Epithelial cell of proximal tubule (primary cell): Measurements from ENCODE around the gene FITM1. TPM values are rescaled to one million over a fixed set of nuclear protein-coding genes. Genes with fewer than 3 reads are reported as not detected.

Experiments
- DNase-seq: peaks from one replicate; pipeline ENCODE4 v3.0.0-alpha.2; 2011; ENCODE audit warnings: low read depth
- H3K4me3 ChIP-seq: 2 replicates; pipeline ENCODE4 v1.5.1; 2011; ENCODE audit warnings: low read depth, mild to moderate bottlenecking, low read length
- total RNA-seq: library from RNA; depleted of rRNA; stranded (reverse); fragments of >200 nt; gene quantifications from 2 replicates; pipeline ENCODE4 v1.2.3, GENCODE V29; 2015
- TF ChIP-seq, protein P1 (sequence below): conservative IDR thresholded peaks from 2 replicates; pipeline ENCODE4 v1.5.1; 2012; ENCODE audit warnings: low read depth, mild to moderate bottlenecking, low read length

Gene FITM1
- total RNA-seq, 1 donor from 2014 or later = not detected

DNA sequence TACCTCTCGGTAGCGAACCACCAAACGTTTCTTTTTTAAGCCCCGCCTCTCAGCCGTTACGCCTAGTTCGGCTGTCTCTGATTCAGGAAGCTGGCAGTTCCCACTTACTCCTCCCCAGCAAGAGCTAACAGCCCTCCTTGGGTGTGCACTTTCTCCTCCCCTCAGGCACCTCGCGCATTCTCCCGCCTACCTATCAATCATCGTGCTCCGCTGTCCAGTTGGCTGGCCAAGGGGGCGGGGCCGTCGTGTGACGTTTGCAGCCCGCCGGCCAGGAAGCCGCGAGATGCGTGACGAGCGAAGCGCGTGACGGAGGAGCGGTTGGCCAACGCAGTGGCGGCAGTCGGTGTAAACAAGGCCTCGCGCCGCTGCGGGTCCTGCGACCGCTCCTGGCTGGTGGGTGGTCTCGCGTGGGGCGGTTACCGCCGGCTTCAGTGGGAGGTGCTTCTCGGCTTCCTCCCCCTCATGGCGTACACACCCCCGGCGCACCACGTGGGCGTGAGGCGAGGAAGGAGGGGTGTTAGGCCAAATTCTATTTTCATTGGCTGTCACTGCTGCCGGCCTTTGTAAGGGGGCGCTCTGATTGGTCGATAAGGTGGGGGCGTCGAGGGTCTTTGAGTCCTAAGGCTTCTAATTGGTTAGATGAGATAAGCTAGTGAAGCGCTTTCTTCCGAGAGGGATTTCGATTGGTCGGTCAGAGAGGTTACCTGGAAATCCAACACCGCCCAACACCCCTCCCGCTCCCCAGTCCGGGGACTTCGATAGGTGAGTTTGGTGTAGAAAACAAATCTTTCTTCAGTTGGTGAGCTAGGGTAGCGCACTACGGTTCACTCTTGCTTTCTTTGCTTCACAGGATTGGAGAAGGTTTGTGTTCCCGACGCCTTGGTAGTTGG is 15.7 kb upstream of the FITM1 start, which contains the start of the genes DCAF11 and NRL:
TSS of gene DCAF11 (plus strand) at position 246 of the 890 bp plus-strand sequence. CDS start 818 bp downstream, outside the sequence.
TSS of gene NRL (minus strand) at position 418 of the 890 bp plus-strand sequence. CDS start 32,101 bp downstream, outside the sequence.
- TF ChIP-seq, protein P1, sequence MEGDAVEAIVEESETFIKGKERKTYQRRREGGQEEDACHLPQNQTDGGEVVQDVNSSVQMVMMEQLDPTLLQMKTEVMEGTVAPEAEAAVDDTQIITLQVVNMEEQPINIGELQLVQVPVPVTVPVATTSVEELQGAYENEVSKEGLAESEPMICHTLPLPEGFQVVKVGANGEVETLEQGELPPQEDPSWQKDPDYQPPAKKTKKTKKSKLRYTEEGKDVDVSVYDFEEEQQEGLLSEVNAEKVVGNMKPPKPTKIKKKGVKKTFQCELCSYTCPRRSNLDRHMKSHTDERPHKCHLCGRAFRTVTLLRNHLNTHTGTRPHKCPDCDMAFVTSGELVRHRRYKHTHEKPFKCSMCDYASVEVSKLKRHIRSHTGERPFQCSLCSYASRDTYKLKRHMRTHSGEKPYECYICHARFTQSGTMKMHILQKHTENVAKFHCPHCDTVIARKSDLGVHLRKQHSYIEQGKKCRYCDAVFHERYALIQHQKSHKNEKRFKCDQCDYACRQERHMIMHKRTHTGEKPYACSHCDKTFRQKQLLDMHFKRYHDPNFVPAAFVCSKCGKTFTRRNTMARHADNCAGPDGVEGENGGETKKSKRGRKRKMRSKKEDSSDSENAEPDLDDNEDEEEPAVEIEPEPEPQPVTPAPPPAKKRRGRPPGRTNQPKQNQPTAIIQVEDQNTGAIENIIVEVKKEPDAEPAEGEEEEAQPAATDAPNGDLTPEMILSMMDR = no peak
- DNase-seq = peak; percentile 99
- peak within 1 kb of the TSS; percentile 68 for H3K4me3 ChIP-seq

DNA sequence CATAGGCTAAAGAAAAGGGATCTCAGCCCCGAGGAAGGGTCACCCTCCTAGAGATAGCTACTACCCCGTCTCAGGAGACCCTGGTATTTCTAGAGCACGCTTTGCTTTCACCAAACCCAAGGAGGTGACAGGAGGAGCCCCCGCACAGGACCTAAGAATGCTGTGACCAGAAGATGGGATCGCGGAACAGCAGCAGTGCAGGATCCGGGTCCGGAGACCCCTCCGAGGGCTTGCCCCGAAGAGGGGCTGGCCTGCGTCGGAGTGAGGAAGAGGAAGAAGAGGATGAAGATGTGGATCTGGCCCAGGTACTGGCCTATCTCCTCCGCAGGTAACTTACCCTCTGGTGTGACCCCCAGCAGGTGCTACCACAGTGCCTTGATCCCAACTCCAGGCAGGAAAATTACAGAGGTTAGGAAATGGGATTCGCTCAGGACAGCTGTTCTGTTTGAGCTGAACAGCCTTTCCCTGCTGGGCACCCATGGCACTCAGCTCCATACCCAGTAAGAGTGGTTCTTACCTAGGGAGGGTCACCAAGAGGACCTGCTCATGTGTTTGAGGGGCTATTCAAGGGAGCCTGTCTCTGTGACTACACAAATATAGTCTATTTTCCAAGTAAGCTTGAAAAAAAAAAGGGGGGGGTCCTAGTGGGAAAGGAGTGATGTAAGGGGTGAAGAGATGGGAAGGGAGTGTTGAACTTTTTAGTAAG is 14.9 kb upstream of the FITM1 start:
- no peak for DNase-seq
- peak overlapping the region; percentile 68 for H3K4me3 ChIP-seq
- TF ChIP-seq, protein P1 = no peak

DNA sequence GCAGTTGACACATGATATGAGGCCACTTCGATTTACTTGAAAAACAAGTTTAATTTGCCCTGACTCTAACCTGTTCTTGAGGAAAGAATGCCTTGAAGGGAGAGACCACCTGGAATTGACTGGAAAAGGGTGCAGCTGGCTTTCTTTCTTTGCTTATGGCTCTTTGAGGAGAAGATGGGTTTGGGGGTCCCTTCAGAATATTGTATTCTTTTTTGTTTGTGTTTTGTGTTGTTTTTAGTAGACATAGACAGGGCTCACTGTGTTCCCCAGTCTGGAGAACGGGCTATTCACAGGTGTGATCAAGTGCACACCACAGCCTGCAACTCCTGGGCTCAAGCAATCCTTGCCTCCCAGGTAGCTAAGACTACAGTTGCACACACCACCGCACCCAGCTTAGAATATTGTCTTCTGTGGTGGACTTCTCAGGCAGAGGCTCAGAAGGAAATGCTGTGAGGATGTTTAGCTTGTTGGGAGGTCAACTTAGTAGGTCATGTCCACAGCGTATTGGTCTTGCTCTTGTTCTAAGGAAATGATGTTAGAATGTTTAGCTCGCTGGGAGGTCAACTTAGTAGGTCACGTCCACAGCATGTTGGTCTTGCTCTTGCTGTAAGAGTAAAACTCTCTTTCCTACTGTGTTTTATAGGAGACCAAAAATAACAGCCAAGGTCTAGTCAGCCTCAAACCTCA is 14.2 kb upstream of the FITM1 start:
- DNase-seq = no peak
- peak overlapping the region; percentile 68 for H3K4me3 ChIP-seq
- TF ChIP-seq, protein P1 = no peak

DNA sequence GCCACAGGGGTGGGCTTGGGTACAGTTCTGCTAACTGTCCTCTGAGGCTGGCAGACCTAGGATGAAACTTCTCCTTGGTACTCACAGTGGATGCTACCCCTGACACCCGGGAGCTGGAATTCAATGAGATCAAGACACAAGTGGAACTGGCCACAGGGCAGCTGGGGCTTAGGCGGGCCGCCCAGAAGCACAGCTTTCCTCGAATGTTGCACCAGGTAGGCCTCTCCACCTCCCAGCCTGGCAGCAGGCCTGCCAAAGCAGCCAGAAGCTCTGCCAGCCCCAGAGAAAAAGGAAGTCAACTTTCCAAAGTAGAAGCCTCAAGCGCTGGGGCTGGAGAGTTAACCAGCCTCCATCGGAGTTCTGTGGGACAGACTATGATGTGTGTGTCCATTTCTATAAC is 13.3 kb upstream of the FITM1 start:
- H3K4me3 ChIP-seq = no peak overlapping the region
- DNase-seq = no peak
- TF ChIP-seq, protein P1 = no peak

DNA sequence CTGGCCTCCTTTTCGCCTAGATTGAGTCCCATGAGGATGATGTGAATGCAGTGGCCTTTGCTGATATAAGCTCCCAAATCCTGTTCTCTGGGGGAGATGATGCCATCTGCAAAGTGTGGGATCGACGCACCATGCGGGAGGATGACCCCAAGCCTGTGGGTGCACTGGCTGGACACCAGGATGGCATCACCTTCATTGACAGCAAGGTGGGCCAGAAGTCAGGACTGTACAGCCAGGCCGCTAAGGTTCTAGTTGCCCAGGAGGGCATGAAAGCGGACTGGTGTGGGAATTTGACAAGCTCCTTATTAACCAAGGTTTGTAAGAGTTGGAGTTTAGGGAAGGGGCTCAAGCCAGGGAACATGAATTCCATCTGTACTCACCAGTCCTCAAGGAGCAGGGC is 10.8 kb upstream of the FITM1 start:
- no peak for DNase-seq
- TF ChIP-seq, protein P1 = no peak
- no peak overlapping the region for H3K4me3 ChIP-seq

DNA sequence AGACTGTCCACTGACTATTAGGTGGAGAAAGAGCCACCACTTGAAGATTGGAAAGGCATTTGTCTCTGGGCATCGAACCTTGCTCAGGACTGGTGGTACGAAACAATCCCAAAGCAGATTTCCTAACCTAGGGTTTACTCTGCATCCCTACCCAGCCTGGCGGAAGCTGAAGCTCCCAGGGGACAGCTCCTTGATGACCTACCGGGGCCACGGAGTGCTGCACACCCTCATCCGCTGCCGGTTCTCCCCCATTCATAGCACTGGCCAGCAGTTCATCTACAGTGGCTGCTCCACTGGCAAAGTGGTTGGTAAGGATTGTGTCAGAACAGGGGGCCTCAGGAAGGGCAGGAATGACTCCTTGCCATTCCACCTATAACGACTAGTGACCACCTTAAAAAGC is 9.2 kb upstream of the FITM1 start:
- no peak for DNase-seq
- TF ChIP-seq, protein P1 = no peak
- no peak overlapping the region for H3K4me3 ChIP-seq
